ENCODE measurements around the gene MGMT.

MGMT gene

GRCh38 chr10:129522041-129522585 lies 55.1 kb downstream of the MGMT start:
- DNase-seq: no peak

- no peak for DNase-seq
These were observed 56.1 kb downstream of the MGMT start for GRCh38 chr10:129523031-129523722.

GRCh38 chr10:129523723-129524316 lies 56.8 kb downstream of the MGMT start:
- no peak for DNase-seq

GRCh38 chr10:129524936-129525335 lies 57.9 kb downstream of the MGMT start:
- DNase-seq: no peak

- DNase-seq: no peak
These were observed 58.4 kb downstream of the MGMT start for GRCh38 chr10:129525401-129525801.

- DNase-seq: no peak
These were observed 59.9 kb downstream of the MGMT start for GRCh38 chr10:129526943-129527342.

- DNase-seq: no peak
These were observed 61.4 kb downstream of the MGMT start for GRCh38 chr10:129528376-129528978.

GRCh38 chr10:129530581-129530980 lies 63.5 kb downstream of the MGMT start:
- DNase-seq: no peak

- DNase-seq: no peak
These were observed 64.3 kb downstream of the MGMT start for GRCh38 chr10:129531195-129531968.

GRCh38 chr10:129531969-129532660 lies 65.1 kb downstream of the MGMT start:
- no peak for DNase-seq

GRCh38 chr10:129532838-129533237 lies 65.8 kb downstream of the MGMT start:
- DNase-seq: no peak

- DNase-seq: no peak
These were observed 66.2 kb downstream of the MGMT start for GRCh38 chr10:129533281-129533680.

- DNase-seq: no peak
These were observed 67.8 kb downstream of the MGMT start for GRCh38 chr10:129534826-129535225.

GRCh38 chr10:129536336-129536735 lies 69.3 kb downstream of the MGMT start:
- DNase-seq: no peak

GRCh38 chr10:129537151-129537550 lies 70.1 kb downstream of the MGMT start:
- no peak for DNase-seq

GRCh38 chr10:129538236-129538635 lies 71.2 kb downstream of the MGMT start:
- DNase-seq: no peak

- no peak for DNase-seq
These were observed 74.2 kb downstream of the MGMT start for GRCh38 chr10:129541200-129541599.

GRCh38 chr10:129541748-129542487 lies 74.9 kb downstream of the MGMT start:
- no peak for DNase-seq

- DNase-seq: no peak
These were observed 75.5 kb downstream of the MGMT start for GRCh38 chr10:129542589-129542988.

GRCh38 chr10:129544205-129545202 lies 77.5 kb downstream of the MGMT start:
- DNase-seq: no peak

- DNase-seq: no peak
These were observed 78.2 kb downstream of the MGMT start for GRCh38 chr10:129545261-129545660.

Measured in stimulated activated CD4-positive, alpha-beta T cell treated with anti-CD3 and anti-CD28 coated beads, Interleukin-4, amount 100 ng/mL, for 24 hours (primary cell).